Mucosa of rectum (tissue), 2 donors: ENCODE data around the gene BOD1L2.

ENCODE experiments used
- H3K27ac ChIP-seq, 2 donors: one replicate each; pipeline ENCODE4 v1.7.0; 2013; ENCODE audit warnings: inconsistent platforms in 2 of 2, low read depth in 2 of 2, low read length in 2 of 2
- H3K27me3 ChIP-seq, 2 donors: one replicate each; pipeline ENCODE4 v1.7.0; 2013; ENCODE audit warnings: low read length in 2 of 2; ENCODE audit not compliant: control insufficient read depth in 2 of 2, insufficient read depth in 2 of 2
- H3K36me3 ChIP-seq, 2 donors: one replicate each; pipeline ENCODE4 v1.7.0; 2013; ENCODE audit warnings: low read length in 2 of 2; ENCODE audit not compliant: control insufficient read depth in 2 of 2, insufficient read depth in 2 of 2
- H3K4me1 ChIP-seq, 2 donors: one replicate each; pipeline ENCODE4 v1.7.0; 2013; ENCODE audit warnings: low read length in 2 of 2, mild to moderate bottlenecking in 1 of 2; ENCODE audit not compliant: control insufficient read depth in 2 of 2, insufficient read depth in 2 of 2
- H3K4me3 ChIP-seq, 2 donors: one replicate each; pipeline ENCODE4 v1.7.0; 2013; ENCODE audit warnings: low read length in 2 of 2
- H3K9ac ChIP-seq, 2 donors: one replicate each; pipeline ENCODE4 v1.7.0; 2013; ENCODE audit warnings: low read length in 2 of 2, low read depth in 1 of 2, mild to moderate bottlenecking in 1 of 2
- H3K9me3 ChIP-seq, 2 donors: one replicate each; pipeline ENCODE4 v1.7.0; 2013; ENCODE audit warnings: low read length in 2 of 2; ENCODE audit not compliant: control insufficient read depth in 2 of 2
- donor health status: healthy.
- donor health status: Normal muscosa, but diverticular disease.

BOD1L2 gene

DNA sequence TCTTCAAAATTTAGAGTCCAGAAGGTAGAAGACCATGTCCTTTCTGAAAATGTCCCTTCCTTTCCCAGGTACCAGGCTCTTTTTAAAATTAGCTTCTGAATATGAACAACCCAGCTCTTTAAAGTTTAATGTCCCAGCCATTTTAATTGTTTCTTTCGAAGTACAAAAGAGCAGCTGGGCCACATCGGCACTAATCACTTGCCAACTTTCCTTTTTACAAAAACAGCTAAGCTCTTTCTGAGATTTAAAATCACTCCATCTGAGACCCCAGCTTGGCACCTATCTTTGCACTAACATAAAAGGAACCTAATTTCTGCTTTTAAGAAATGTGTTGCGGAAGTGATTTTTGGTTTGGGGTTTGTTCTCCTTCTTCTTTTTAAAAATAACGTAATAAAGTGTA is 2.6 kb downstream of the BOD1L2 start:
- Histone ChIP-seq H3K27me3 (no peaks in the 10 kb centered on the region), H3K27ac (no peak overlapping the region), H3K4me1 (peaks cover 0 to 2% of the 10 kb centered on the region in 2 donors), H3K9me3 (no peaks in the 10 kb centered on the region), H3K9ac (no peak overlapping the region), H3K4me3 (no peak overlapping the region), H3K36me3 (no peaks in the 10 kb centered on the region)

DNA sequence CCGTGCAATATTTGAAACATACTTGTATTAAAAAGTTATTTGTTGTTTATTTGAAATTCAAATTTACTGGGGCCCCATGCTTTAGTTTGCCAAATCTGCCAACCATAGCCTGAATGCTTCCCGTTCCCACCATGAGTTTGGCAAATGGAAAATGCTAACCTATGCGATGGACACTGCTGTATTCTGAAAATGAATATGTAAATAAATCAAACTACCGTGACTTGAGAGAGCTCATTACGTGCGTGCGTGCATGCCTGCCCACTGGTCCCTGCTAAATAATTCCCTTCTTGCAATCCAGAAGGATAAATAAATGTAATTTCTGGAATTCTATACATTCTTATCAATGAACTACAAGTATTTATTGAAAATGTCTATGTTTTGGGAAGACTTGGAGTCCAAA is 3.2 kb downstream of the BOD1L2 start:
- Histone ChIP-seq H3K4me1 (peaks cover 0 to 2% of the 10 kb centered on the region in 2 donors), H3K9me3 (no peaks in the 10 kb centered on the region), H3K36me3 (no peaks in the 10 kb centered on the region), H3K27me3 (no peaks in the 10 kb centered on the region), H3K9ac (no peak overlapping the region), H3K4me3 (no peak overlapping the region), H3K27ac (no peak overlapping the region)

DNA sequence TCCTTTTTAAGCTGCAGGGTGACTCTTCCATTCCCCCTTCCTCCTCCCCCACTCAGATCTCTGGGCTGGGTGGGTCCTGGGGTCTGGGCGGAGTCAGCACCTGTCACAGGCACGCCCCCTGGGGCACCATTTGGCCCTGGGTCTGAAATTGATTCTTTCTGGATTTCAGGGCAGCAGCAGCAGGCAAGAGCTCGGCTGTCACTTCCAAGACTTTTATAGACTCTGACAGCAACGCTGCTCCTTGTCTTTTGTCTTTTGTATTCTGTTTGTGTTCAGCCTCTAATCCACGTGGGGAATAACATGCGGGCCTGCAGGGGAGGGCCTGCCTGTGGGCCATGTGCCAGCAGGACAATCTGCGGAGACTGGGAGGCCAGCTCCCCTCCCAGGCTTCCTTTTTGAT is 3.9 kb downstream of the BOD1L2 start:
- no peaks in the 10 kb centered on the region for H3K9me3 ChIP-seq
- no peak overlapping the region for H3K9ac ChIP-seq
- H3K27ac ChIP-seq = no peak overlapping the region
- no peak overlapping the region for H3K4me3 ChIP-seq
- no peaks in the 10 kb centered on the region for H3K27me3 ChIP-seq
- H3K4me1 ChIP-seq = peaks cover 0 to 2% of the 10 kb centered on the region in 2 donors
- no peaks in the 10 kb centered on the region for H3K36me3 ChIP-seq

DNA sequence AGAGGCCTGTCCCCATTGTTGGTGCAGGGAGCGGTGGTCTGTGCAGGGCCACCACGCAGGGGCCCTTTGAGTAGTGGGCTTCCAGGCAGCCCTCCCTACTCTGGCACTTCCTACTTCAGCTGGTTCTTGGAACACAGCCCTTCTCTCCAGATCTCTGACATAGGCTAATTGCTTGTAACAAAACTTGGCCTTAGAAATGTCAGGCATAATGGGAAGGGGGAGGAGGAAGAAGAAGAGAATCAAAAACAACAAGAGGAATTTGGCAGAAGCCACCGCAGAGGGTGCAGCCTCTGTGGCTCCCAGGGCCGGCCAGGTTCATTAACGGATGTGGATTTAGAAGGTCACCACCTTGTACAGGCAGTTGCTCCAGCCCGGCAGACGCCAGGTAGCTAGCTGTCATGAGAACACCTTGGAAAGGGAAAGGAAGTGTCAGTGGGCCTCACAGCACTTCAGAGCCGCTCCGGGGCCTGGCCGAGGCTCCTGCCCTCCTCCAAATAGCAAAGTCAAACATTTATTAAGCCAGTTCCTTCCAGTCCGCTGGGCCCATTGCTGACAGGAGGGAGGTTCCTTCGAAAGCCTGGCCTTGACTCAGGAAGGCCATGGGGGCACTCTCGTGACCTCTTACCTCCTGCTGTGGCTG is 7.4 kb downstream of the BOD1L2 start:
- Histone ChIP-seq H3K4me1 (no peaks in the 10 kb centered on the region), H3K4me3 (no peak overlapping the region), H3K27ac (no peak overlapping the region), H3K27me3 (no peaks in the 10 kb centered on the region), H3K9me3 (no peaks in the 10 kb centered on the region), H3K9ac (no peak overlapping the region), H3K36me3 (no peaks in the 10 kb centered on the region)

DNA sequence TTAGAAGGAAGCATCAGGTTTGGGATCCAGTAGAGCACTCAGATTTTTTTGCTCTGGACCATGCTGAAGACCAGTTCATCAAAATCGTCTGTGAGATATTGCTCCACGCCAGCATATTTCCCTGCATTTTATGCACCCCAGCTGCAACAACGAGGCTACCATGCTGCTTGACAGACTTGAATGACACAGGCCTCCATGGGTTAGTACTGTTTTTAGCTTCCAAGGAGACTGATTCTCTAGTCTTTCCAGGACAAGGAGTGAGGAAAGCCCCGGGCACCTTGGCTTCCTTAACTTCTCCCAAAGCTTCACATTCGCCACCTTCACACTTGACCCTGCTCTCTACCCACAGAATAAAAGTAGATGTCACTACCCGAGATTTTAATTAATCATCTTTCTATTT is 17.5 kb downstream of the BOD1L2 start:
- no peak overlapping the region for H3K27ac ChIP-seq
- no peaks in the 10 kb centered on the region for H3K4me1 ChIP-seq
- H3K9me3 ChIP-seq = no peaks in the 10 kb centered on the region
- no peak overlapping the region for H3K4me3 ChIP-seq
- no peaks in the 10 kb centered on the region for H3K36me3 ChIP-seq
- H3K27me3 ChIP-seq = no peaks in the 10 kb centered on the region
- H3K9ac ChIP-seq = no peak overlapping the region

DNA sequence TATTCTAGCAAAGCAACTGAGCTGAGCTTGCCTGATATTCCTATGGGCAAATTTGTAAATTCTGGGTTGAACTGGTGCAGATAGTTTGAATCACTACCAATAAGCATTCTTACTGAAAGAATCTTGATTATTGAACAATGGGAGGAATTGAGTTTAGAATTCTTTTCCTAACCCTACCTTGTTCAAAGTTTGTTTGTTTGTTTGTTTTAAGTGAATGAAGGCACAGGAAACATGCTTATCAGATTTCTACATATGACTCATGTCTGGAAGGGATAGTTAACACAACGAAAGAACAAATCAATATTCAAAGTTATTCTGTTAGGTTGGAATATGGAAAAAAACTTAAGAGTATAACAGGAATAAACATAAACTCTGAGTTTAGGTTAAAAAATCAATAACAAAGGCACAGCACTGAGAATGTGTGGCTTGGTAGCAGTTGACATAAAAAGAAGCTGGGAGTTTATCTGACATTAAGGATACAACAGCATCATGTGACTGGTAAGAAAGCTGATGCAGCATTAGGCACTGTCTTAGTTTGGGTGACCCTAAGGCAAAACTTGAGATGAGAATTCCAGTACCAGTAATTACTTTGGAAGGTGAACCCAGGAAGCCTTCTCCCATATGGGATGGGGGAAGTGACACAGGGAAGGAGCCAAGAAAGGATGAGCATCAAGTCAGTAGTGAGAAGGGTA is 20.9 kb downstream of the BOD1L2 start:
- no peak overlapping the region for H3K9ac ChIP-seq
- no peaks in the 10 kb centered on the region for H3K27me3 ChIP-seq

DNA sequence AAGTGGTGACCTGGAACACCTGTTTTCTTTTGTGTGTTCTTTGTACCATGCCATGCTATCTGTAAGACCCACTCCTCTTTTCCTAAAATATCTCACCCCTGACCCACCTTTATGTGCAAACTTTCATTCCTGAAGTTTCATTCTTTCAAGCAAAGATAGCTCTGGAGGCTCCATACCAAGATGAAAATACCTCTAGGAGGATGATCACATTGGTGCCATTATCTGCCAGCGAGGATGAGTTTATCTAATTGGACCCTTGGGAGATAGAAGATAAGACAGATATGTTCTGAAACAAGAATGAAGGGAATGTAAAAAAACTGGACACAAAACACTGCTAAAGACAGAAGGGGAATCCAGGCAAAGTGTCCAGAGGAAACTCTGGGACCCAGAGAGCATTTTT is 24.1 kb downstream of the BOD1L2 start:
- H3K4me1 ChIP-seq = no peaks in the 10 kb centered on the region
- no peak overlapping the region for H3K27ac ChIP-seq
- no peaks in the 10 kb centered on the region for H3K9me3 ChIP-seq
- no peaks in the 10 kb centered on the region for H3K27me3 ChIP-seq
- H3K9ac ChIP-seq = no peak overlapping the region
- no peaks in the 10 kb centered on the region for H3K36me3 ChIP-seq
- no peak overlapping the region for H3K4me3 ChIP-seq

More for the DNA sequence above, 20.9 kb downstream of the BOD1L2 start:
- Histone ChIP-seq H3K9me3 (no peaks in the 10 kb centered on the region), H3K4me1 (no peaks in the 10 kb centered on the region), H3K4me3 (no peak overlapping the region), H3K36me3 (no peaks in the 10 kb centered on the region), H3K27ac (no peak overlapping the region)

DNA sequence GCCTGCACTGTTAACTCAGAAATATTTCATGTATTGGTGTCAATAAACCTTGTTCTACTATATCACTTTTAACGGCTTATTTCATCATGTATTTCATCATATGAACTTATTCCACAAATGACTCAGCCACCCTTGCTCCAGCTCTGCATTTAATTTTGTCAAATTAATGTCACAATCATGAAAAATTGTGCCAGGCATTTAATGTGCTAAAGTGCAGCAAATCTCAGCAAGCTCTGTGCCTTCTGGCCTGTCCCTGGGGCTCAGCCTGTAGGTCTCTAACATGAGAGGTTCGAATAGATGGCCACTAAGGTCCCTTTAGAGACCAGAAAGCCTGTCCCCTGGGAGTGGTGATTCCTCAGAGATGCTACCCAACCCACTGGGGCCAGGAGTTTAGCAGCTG is 28.6 kb downstream of the BOD1L2 start:
- Histone ChIP-seq H3K27ac (no peak overlapping the region), H3K4me3 (no peak overlapping the region), H3K36me3 (no peaks in the 10 kb centered on the region), H3K9me3 (no peaks in the 10 kb centered on the region), H3K9ac (no peak overlapping the region), H3K4me1 (no peaks in the 10 kb centered on the region), H3K27me3 (no peaks in the 10 kb centered on the region)

DNA sequence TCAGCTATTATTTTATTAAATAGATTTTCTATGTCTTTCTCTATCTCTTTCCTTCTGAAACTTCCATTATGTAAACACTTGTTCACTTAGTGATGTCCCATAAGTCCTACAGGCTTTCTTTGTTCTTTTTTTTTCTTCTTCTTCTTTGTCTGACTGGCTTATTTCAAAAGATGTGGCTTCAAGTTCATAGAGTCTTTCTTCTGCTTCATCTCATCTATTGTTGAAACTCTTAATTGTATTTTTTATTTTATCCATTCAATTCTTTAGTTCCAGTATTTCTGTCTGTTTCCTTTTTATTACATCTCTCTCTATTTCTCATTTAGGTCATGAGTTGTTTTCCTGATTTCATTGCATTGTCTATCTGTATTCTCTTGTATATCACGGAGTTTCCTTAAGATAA is 38.5 kb downstream of the BOD1L2 start:
- Histone ChIP-seq H3K36me3 (no peaks in the 10 kb centered on the region), H3K4me1 (no peaks in the 10 kb centered on the region), H3K4me3 (no peak overlapping the region), H3K9ac (no peak overlapping the region), H3K9me3 (peaks cover 0 to 3% of the 10 kb centered on the region in 2 donors), H3K27ac (no peak overlapping the region), H3K27me3 (no peaks in the 10 kb centered on the region)

DNA sequence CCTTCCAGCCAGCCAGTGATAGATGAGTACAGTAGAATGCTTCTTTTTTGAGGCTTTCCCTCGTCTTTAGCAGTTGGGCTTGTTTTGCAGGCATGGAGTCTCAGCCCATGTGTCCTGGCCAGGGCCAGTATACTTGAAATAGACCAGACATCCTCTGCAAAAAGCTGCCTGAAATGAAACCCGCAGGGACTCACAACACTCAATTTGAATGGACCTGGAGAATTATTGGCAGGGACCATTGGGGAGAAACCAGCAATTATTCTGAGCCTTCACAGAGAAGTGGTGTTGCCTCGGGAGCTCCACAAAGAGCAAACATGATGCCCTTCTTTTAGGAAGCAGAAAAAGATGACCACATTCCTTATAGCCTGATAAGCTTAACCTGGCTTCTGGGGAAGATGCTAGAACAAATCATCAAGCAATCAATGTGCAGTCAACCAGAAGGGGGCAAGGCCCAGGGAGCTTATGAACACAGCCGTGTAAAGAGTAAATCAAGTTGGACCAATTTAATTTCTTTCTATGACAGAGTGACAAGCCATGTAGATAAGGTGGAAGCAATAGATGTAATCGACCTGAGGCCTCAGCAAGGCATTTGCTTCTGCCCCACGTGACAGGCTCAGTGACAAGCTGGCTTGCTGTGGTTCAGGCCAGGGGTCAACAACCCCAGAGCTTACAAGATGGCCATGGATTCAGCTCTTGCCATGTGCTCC is 42.1 kb downstream of the BOD1L2 start:
- H3K9me3 ChIP-seq = peaks cover 0 to 3% of the 10 kb centered on the region in 2 donors
- H3K27ac ChIP-seq = no peak overlapping the region
- no peaks in the 10 kb centered on the region for H3K36me3 ChIP-seq
- no peak overlapping the region for H3K4me3 ChIP-seq
- no peak overlapping the region for H3K9ac ChIP-seq
- no peaks in the 10 kb centered on the region for H3K4me1 ChIP-seq
- H3K27me3 ChIP-seq = no peaks in the 10 kb centered on the region
